Neuronal stem cell (in vitro differentiated cells): ENCODE data around the gene DZIP1.
"Not testable (repeated sequence)": the region's sequence is repeated elsewhere in the genome, so short reads cannot be mapped to it uniquely, and the experiment has no call there.

ENCODE experiments used
- DNase-seq: peaks from one replicate; pipeline ENCODE4 v3.0.0-alpha.2; 2013; ENCODE audit warnings: low spot score
- H2AFZ ChIP-seq: one replicate; pipeline ENCODE4 v1.6.1; 2013; ENCODE audit warnings: mild to moderate bottlenecking, low read length, inconsistent platforms
- H2AK5ac ChIP-seq: 2 replicates; pipeline ENCODE4 v1.6.1; 2013; ENCODE audit warnings: low read depth, mild to moderate bottlenecking, inconsistent platforms, low read length, moderate library complexity, mixed read lengths
- H2BK120ac ChIP-seq: 2 replicates; pipeline ENCODE4 v1.6.1; 2013; ENCODE audit warnings: low read depth, mild to moderate bottlenecking, inconsistent platforms, low read length, moderate library complexity, mixed read lengths
- H2BK12ac ChIP-seq: one replicate; pipeline ENCODE4 v1.6.1; 2013; ENCODE audit warnings: low read length, inconsistent platforms
- H2BK15ac ChIP-seq: 2 replicates; pipeline ENCODE4 v1.6.1; 2013; ENCODE audit warnings: mild to moderate bottlenecking, low read length, inconsistent platforms, mixed read lengths
- H2BK5ac ChIP-seq: one replicate; pipeline ENCODE4 v1.6.1; 2013; ENCODE audit warnings: inconsistent platforms, mild to moderate bottlenecking, low read length, moderate library complexity
- H3K14ac ChIP-seq: one replicate; pipeline ENCODE4 v1.6.1; 2013; ENCODE audit warnings: low read length, inconsistent platforms
- H3K18ac ChIP-seq: 2 replicates; pipeline ENCODE4 v1.6.1; 2013; ENCODE audit warnings: low read length, inconsistent platforms
- H3K23ac ChIP-seq: 2 replicates; pipeline ENCODE4 v1.6.1; 2013; ENCODE audit warnings: low read depth, mild to moderate bottlenecking, mixed read lengths, low read length, inconsistent platforms; ENCODE audit not compliant: poor library complexity
- H3K27ac ChIP-seq: replicated peaks from 3 replicates; pipeline ENCODE4 v1.5.1; 2013; ENCODE audit warnings: low read length, inconsistent platforms
- H3K27me3 ChIP-seq, 3 experiments: 2 replicates each; pipeline ENCODE4 v1.6.1; 2013; ENCODE audit warnings: low read length in 3 of 3, mild to moderate bottlenecking in 2 of 3, inconsistent platforms in 1 of 3, low read depth in 1 of 3, mixed read lengths in 1 of 3, moderate library complexity in 1 of 3; ENCODE audit not compliant: control insufficient read depth in 3 of 3, insufficient read depth in 3 of 3
- H3K36me3 ChIP-seq, 2 donors: replicated peaks in 1 of 2; 2 replicates each; pipeline ENCODE4 v1.6.1; 2013; ENCODE audit warnings: low read length in 2 of 2; ENCODE audit not compliant: control insufficient read depth in 2 of 2, insufficient read depth in 2 of 2
- H3K4ac ChIP-seq: 2 replicates; pipeline ENCODE4 v1.6.1; 2013; ENCODE audit warnings: inconsistent platforms, mild to moderate bottlenecking, low read length, moderate library complexity
- H3K4me1 ChIP-seq, 2 donors: 1 replicate in 1 of 2; 2 replicates in 1 of 2; pipeline ENCODE4 v1.6.1; 2013; ENCODE audit warnings: low read length in 2 of 2, low read depth in 1 of 2; ENCODE audit not compliant: control insufficient read depth in 2 of 2, insufficient read depth in 1 of 2
- H3K4me2 ChIP-seq: one replicate; pipeline ENCODE4 v1.6.1; 2013; ENCODE audit warnings: mild to moderate bottlenecking, low read length, inconsistent platforms; ENCODE audit not compliant: insufficient read depth, poor library complexity, severe bottlenecking
- H3K4me3 ChIP-seq, 2 donors: 2 replicates each; pipeline ENCODE4 v1.5.1; 2013; ENCODE audit warnings: low read length in 2 of 2, mild to moderate bottlenecking in 2 of 2, inconsistent platforms in 1 of 2, moderate library complexity in 1 of 2
- H3K79me1 ChIP-seq: one replicate; pipeline ENCODE4 v1.6.1; 2013; ENCODE audit warnings: low read depth, mild to moderate bottlenecking, inconsistent platforms, low read length, moderate library complexity
- H3K9ac ChIP-seq: one replicate; pipeline ENCODE4 v1.6.1; 2013; ENCODE audit warnings: mild to moderate bottlenecking, low read depth, low read length, inconsistent platforms; ENCODE audit not compliant: poor library complexity
- H3K9me3 ChIP-seq, 2 donors: replicated peaks in 1 of 2; 2 replicates each; pipeline versions ENCODE3 to v1.6.1; 2013; ENCODE audit warnings: low read length in 2 of 2, mild to moderate bottlenecking in 2 of 2, inconsistent platforms in 1 of 2, low read depth in 1 of 2, mixed read lengths in 1 of 2, moderate library complexity in 1 of 2; ENCODE audit not compliant: control insufficient read depth in 2 of 2, insufficient read depth in 1 of 2
- H4K8ac ChIP-seq: one replicate; pipeline ENCODE4 v1.6.1; 2013; ENCODE audit warnings: low read depth, mild to moderate bottlenecking, inconsistent platforms, low read length, moderate library complexity
- H4K91ac ChIP-seq: one replicate; pipeline ENCODE4 v1.6.1; 2013; ENCODE audit warnings: low read length, low read depth, mild to moderate bottlenecking, inconsistent platforms; ENCODE audit not compliant: poor library complexity
- WGBS, 2 donors: extraction: QIAGEN DNeasy Blood & Tissue Kit; methylation state at CpG; one replicate each; pipeline ENCODE4 v1.1.7; 2013; ENCODE audit warnings: missing lambda C conversion rate in 2 of 2, mixed read lengths in 1 of 2; ENCODE audit not compliant: insufficient read length in 2 of 2, insufficient replicate concordance in 1 of 2; ENCODE audit errors: extremely low coverage in 2 of 2; 5-methylcytosine and 5-hydroxymethylcytosine counted together

DZIP1 gene

GRCh38 chr13:95568131-95568530 is 76.4 kb downstream of the DZIP1 start:
- Histone ChIP-seq H4K91ac (no peak overlapping the region), H3K9ac (no peak overlapping the region), H3K4me3 (no peak overlapping the region), H3K4ac (no peak overlapping the region), H2AK5ac (no peak overlapping the region), H3K9me3 (no peaks in the 10 kb centered on the region), H3K27me3 (peaks cover 0 to 8% (median 0%) of the 10 kb centered on the region in 3 experiments), H3K27ac (no peak overlapping the region), H3K79me1 (no peaks in the 10 kb centered on the region), H2BK5ac (no peak overlapping the region), H3K23ac (no peak overlapping the region), H3K18ac (no peak overlapping the region), H2BK120ac (no peak overlapping the region), H2BK15ac (no peak overlapping the region), H3K4me2 (no peak overlapping the region), H3K14ac (no peak overlapping the region), H2AFZ (no peak overlapping the region), H2BK12ac (no peak overlapping the region), H4K8ac (no peak overlapping the region), H3K4me1 (peaks cover 0 to 10% of the 10 kb centered on the region in 2 donors), H3K36me3 (no peaks in the 10 kb centered on the region)
- WGBS, 2 donors: no CpG with 5 or more reads among the region's 2 CpGs
- DNase-seq: no peak

GRCh38 chr13:95565758-95566157 is 78.7 kb downstream of the DZIP1 start:
- H2BK120ac ChIP-seq, H2AFZ ChIP-seq, H3K4me1 ChIP-seq, H3K79me1 ChIP-seq, H2BK12ac ChIP-seq, H4K91ac ChIP-seq, H3K4ac ChIP-seq, H2BK5ac ChIP-seq, H2AK5ac ChIP-seq, H3K4me2 ChIP-seq, H3K27ac ChIP-seq, H3K4me3 ChIP-seq, H3K36me3 ChIP-seq, H2BK15ac ChIP-seq, H3K18ac ChIP-seq, H3K27me3 ChIP-seq, H3K14ac ChIP-seq, H3K9ac ChIP-seq, DNase-seq, H3K9me3 ChIP-seq, H4K8ac ChIP-seq, H3K23ac ChIP-seq: not testable (repeated sequence)
- no CpG with 5 or more reads among the region's 1 CpG for WGBS, 2 donors

- Histone ChIP-seq H3K79me1 (no peaks in the 10 kb centered on the region), H3K36me3 (no peaks in the 10 kb centered on the region)
- no CpG with 5 or more reads among the region's 5 CpGs for WGBS, 2 donors
These were observed 79.7 kb downstream of the DZIP1 start for GRCh38 chr13:95564733-95565291.

GRCh38 chr13:95564091-95564490 is 80.4 kb downstream of the DZIP1 start:
- Histone ChIP-seq H3K18ac (no peak overlapping the region), H3K27me3 (peaks cover 0 to 15% (median 0%) of the 10 kb centered on the region in 3 experiments), H3K9me3 (no peaks in the 10 kb centered on the region), H2BK15ac (no peak overlapping the region), H3K23ac (no peak overlapping the region), H2BK5ac (no peak overlapping the region), H3K4me1 (no peaks in the 10 kb centered on the region), H2BK12ac (no peak overlapping the region), H3K14ac (no peak overlapping the region), H3K9ac (no peak overlapping the region), H3K36me3 (no peaks in the 10 kb centered on the region), H4K91ac (no peak overlapping the region), H3K4ac (no peak overlapping the region), H3K27ac (no peak overlapping the region), H2AK5ac (no peak overlapping the region), H2AFZ (no peak overlapping the region), H2BK120ac (no peak overlapping the region), H3K79me1 (no peaks in the 10 kb centered on the region), H3K4me2 (no peak overlapping the region), H4K8ac (no peak overlapping the region), H3K4me3 (no peak overlapping the region)
- WGBS, 2 donors: no CpG with 5 or more reads among the region's 3 CpGs
- no peak for DNase-seq

More at GRCh38 chr13:95564733-95565291, 79.7 kb downstream of the DZIP1 start:
- DNase-seq: no peak
- Histone ChIP-seq H2BK12ac (no peak overlapping the region), H2BK5ac (no peak overlapping the region), H2AFZ (no peak overlapping the region), H3K27ac (no peak overlapping the region), H3K27me3 (peaks cover 0 to 8% (median 0%) of the 10 kb centered on the region in 3 experiments), H3K4me2 (no peak overlapping the region), H3K4me1 (no peaks in the 10 kb centered on the region), H3K9me3 (no peaks in the 10 kb centered on the region), H3K9ac (no peak overlapping the region), H2BK120ac (no peak overlapping the region), H3K23ac (no peak overlapping the region), H3K18ac (no peak overlapping the region), H3K14ac (no peak overlapping the region), H3K4ac (no peak overlapping the region), H2AK5ac (no peak overlapping the region), H3K4me3 (no peak overlapping the region), H4K8ac (no peak overlapping the region), H2BK15ac (no peak overlapping the region), H4K91ac (no peak overlapping the region)
